HG03039 (cell line): ENCODE data around the gene ALPG.
"Not testable (repeated sequence)": the region's sequence is repeated elsewhere in the genome, so short reads cannot be mapped to it uniquely, and the experiment has no call there.

Source experiments
- ATAC-seq: cut with Tn5 transposase; IDR thresholded peaks from one replicate; pipeline ENCODE4 v1.9.1; 2021; ENCODE audit warnings: mild to moderate bottlenecking, moderate library complexity; ENCODE audit not compliant: unreplicated experiment

Gene ALPG

DNA sequence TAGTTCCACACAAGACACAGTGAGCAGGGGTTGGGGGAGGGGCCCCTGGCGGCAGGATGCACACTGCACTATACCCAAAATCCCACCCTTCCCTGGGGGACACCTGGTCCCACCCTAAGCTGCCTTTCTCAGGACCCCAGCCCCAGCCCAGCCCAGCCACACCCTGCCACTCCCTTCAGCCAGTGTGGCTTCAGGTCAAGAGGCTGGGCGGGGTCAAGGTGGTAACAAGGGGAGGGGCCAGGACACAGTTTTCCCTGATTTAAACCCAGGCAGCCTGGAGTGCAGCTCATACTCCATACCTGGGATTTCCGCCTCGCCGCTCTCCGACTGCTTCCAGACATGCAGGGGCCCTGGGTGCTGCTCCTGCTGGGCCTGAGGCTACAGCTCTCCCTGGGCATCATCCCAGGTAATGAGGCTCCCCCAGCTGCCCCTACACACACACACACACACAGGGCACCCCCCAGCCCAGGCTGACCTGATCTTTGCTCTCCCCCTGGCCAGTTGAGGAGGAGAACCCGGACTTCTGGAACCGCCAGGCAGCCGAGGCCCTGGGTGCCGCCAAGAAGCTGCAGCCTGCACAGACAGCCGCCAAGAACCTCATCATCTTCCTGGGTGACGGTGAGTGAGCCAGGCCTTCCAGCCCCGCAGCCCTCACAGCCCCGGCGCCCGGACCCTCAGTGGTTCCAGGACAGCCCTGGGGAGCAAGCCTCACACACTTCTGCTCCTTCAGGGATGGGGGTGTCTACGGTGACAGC lies at the start of gene ALPG:
ALPG (plus strand) TSS at position 289 of the 755 bp plus-strand sequence; CDS start at position 340, 51 bp downstream.
- no peak for ATAC-seq

DNA sequence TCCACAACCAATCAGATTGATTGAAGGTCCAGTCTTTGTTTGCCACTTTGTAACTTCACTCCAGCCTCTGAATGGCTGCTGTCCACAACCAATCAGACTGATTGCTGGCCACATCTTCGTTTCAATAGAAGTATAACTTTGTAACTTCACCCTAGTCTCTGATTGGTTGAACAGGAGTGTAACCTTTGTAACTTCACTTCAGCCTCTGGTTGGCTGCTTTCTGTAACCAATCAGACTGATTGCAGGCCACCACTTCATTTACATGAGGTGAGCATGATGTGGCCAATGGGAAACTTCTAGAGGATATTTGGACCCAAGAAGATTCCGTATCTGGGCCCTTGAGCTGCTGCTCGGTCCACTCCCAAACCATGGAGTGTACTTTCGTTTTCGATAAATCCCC lies 45.0 kb upstream of the ALPG start:
- no peak for ATAC-seq

DNA sequence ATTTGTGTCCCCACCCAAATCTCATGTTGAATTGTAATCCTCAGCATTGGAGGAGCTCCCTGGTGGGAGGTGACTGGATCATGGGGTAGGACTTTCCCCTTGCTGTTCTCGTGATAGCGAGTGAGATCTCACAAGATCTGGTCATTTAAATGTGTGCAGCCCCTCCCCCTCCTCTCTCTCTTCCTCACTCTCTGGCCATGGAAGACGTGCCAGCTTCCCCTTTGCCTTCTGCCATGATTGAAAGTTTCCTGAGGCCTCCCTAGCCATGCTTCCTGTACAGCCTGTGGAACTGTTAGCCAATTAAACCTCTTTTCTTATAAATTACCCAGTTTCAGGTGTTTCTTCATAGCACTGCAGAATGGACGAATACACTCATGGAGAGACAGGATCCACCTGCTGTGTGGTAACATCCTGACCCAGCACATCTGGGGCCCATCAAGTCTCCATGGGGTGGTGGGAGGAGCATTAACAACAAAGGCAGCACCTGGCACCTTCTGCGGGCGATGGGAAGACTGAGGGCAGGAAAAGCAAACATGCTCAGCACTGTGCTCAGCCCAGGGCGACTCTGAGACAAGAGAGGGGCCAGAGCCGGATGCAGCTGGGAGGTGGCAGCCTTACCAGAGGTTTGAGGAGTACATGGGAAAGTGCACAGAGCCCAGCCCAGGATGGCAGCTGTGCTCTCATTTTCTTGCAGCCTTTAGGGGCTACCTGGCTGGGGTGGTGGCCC lies 44.3 kb upstream of the ALPG start:
- no peak for ATAC-seq

DNA sequence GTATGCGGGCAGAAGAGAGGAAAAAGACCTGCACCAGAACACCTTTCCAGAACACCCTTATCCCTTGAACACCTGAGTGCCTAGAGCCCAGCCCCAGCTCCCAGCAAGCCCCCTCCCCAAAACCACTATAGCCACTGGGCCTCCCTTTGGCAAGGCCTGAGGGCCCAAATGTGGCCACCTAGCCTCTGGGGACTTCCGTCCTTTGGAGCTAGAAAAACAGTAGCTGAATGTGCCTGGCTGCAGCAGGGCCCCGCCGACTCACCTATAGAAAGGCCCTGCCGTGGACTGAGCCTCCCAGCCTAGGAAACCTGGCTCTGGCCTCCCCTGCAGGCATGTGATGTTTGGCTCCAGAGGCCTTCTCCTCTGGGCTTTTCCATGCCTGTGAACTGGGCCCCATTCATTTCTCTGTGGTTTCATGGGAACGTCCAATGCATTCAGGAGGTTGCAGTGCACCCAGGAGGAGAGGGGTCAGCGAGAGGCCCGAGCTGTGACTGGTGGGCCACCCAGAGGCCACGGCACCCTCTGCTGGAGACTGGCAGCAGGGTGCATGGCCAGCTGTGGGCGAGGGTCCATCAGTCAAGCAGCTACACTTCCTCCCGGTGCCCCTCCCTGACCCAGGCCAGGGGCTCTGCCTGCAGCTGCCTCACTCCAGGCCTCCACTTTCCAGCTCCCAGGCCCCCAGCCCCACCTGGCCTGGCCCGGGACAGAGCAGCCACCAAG lies 43.4 kb upstream of the ALPG start:
- ATAC-seq, result not testable (repeated sequence)

DNA sequence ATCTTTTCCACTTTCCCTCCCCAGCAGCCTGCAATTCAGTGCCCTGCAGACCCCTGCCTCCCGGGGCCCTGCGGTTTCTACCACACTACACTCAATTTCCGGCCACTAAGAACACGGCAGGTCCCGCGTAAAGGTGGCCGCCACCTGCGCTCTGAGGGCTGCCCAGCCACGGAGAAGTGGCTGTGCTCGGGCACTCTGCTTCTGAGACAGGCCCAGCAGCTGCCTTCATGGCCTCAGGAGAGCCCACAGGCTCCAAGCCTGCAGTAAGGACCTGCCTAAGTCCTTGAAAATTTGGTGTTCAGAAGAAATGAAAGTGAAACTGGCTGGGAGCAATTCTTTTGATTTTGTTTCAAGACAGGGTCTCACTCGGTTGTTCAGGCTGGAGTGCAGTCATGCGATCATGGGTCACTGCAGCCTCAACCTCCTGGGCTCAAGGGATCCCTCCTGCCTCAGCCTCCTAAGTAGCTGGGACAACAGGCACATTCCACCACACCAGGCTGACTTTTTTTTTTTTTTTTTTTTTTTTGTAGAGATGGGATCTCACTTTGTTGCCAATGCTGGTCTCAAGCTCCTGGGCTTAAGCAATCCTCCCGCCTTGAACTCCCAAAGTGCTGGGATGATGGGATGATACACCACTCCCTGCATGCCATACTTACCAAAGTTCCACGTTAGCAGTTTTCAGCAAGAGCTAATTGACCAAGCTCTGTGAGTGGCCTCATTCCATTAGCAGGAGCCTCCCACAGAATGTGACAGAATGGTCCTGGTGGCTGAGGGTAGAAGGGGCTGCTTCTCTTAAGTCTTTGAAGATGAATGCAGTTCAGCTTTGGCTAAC lies 42.6 kb upstream of the ALPG start:
- no peak for ATAC-seq

DNA sequence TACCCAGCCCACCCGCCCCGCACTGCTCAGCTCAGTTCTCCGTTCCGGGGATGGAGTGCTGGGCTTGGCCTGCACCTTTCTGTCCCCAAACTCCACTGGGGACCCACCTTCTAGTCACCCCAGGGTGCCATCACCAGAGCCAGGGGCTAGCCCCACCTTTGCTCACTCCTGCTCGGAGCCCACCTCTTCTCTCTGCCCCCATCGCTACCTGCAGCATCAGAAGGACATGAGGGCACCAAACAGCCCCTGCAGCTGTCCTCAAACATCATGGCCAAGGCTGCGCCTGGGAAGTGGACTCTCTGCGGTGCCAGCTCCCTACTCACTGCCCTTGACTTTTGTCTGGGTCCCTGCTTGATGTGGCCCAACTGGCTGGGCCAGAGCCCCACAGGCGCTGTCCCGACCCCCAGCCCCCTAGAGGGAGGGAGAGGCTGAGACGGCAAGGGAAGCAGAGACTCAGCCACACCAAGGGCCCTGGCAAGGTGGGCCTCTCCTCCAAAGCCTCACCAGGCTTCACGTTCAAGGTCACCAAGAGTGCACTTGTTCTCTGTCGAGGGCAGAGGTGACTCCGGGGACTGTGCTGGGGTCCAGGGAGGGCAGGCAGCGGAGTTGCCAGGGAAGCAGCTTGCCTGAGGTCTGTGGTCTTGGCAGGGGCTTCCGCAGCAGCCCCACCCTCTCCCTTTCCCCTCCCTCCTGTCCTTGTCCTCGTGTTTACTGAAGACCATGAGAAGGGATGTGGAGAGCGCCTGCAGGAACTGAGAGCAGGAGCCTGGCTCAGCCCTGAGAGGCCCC lies 41.6 kb upstream of the ALPG start:
- ATAC-seq, result not testable (repeated sequence)

DNA sequence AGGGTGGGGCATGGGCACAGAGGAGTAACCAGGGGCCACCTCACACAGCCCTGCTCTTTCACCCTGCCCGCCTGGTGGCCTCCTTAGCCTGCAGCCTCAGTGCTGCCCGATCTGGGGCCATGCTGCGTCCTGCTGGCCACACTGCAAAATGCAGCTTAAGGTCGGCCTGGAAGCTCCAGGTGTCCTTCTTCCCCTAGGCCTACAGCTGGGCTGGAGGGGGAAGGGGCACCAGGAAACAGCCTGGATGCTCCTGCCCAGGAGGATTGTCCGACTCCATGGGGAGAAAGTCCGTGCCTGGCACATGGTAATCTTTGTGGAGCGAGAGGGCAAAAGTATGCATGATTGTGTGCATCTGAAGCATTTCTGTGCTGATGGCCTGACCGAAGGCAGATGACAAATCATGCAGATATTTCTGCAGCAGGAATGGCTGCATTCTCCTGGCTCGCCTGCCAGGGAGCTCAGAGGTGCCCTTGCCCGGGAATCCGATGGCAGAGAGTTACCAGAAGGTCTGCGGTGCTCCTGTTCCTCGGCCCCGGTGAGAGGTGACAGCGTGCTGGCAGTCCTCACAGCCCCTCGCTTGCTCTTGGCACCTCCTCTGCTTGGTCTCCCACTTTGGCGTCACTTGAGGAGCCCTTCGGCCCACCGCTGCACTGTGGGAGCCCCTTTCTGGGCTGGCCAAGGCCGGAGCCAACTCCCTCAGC lies 40.9 kb upstream of the ALPG start:
- no peak for ATAC-seq

DNA sequence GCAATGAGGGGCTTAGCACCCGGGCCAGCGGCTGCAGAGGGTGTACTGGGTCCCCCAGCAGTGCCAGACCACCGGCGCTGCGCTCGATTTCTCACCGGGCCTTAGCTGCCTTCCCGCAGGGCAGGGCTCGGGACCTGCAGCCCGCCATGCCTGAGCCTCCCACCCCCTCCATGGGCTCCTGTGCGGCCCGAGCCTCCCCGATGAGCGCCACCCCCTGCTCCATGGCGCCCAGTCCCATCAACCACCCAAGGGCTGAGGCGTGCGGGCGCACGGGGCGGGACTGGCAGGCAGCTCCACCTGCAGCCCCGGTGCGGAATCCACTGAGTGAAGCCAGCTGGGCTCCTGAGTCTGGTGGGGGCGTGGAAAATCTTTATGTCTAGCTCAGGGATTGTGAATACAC lies 40.2 kb upstream of the ALPG start:
- not testable (repeated sequence) for ATAC-seq

DNA sequence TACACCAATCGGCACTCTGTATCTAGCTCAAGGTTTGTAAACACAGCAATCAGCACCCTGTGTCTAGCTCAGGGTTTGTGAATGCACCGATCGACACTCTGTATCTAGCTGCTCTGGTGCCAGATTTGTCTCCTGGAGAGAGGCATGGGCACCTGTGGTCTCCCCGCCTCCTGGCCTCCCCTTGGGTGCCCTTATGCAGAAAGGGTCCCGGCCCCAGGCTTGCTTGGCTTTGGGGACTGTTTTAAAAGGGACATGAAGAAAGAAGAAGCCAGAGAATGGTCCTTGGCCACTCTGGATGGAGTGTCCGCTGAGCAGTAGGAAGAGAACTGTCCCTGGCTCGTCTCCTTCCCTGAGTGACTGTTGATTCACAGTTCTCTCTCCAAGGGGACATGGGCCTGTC lies 39.6 kb upstream of the ALPG start:
- ATAC-seq, result no peak

DNA sequence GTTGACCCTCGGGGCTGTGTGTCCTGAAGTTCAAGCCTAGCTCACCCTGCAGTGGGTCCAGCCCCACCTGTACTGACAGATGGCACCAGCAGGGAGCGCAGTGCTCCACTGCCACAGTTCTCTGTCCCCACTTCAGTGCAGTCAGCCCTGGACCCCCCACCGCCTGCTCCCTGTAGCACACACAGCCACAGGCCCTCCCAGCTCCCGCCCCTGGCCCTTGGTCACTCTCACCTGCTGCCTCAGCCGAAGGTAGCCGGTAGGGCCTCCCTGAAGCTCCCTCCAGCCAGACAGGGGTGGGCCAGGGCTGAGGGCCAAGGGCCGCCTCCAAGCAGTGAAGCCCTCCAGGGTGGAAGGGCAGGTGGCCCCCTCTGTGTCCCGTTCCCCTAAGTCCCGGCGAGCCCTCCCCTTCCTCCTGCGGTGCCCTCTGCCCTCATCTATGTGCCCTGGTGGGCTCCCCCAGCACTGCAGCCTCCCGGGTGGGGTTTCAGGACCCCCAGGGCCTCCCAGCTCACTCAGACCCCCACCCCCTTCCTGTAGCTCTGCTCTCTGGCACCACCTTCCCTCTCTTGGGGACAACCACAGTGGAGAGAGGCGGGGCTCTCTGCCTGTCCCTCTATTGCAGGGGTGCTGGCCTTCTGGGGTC lies 38.9 kb upstream of the ALPG start:
- ATAC-seq, result no peak

DNA sequence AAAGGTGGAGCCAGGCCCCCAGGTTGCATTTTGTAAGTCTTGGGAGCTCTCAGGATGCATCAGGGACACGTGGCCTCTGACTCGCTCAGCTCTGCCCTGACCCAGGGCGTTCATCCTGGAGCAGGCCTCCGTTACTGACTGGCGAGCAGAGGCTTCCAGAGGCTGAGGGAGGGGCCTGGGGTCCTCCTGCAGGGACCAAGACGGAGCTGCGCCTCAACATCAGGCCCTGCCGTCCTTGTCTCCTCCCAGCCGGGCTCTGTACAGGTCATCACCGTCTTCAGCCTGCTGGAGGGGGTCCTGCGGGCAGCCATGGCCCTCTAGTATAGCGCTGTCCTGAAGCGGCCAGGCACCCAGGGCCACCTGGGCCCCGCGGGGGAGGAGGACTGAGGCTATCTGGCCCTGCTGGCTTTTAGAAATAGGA lies 38.3 kb upstream of the ALPG start:
- no peak for ATAC-seq

DNA sequence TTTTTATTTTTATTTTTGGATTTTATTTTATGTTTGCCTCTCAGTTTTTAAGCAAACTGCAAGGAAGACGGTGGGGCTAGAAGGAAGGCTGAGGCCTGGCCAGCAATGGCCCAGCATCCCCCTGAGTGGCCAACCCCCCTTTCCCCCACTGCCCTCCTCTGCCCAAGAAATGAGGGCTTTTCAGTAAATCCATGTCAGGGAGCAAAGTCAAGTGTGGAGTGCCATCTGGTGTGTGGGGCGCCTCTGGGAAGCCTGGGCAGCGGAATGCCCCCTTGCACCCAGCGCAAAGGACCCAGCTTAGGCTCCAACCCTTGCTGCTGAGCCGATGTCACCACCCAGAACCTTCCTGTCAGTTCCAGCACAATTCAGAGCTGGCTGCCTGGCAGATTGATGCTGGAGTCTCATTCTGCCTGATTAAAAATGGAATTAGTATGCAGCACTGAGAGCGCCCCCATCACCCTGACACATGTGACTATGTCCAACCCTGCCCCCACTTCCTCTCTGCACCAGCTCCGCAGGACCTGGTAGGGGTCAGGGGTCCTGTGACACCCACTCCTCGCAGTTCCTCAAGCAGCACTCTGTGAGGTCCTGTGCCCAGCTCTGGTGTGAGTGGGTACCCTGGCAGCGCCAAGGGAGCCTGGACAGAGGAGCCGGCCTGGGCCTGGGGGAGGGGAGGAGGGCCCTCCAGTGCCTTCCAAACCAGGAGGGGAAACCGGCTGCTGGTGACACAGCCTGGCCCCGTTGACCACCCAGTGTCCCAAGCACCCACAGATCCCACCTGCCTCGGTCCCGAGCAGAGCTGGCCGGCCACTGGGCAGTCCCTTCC lies 37.3 kb upstream of the ALPG start:
- no peak for ATAC-seq

DNA sequence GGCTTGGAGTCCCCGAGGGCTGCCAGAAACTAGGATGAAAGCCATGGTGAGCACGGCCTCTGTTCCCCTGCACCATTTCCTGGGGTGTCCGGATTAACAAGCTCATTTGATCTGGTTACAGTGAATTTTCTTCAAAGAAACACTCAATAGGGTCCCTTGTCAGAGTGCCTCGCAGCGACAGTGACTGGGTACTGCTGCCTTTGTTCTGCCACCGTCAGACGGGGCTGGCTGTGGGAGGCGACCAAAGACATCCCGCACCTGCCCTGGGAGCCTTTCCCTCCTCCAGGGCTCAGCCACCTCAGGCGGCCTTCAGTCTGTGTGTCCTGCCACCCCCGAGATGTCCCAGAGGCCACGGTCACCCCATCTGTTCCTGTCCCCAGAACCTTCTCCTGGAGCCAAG lies 36.6 kb upstream of the ALPG start:
- not testable (repeated sequence) for ATAC-seq

DNA sequence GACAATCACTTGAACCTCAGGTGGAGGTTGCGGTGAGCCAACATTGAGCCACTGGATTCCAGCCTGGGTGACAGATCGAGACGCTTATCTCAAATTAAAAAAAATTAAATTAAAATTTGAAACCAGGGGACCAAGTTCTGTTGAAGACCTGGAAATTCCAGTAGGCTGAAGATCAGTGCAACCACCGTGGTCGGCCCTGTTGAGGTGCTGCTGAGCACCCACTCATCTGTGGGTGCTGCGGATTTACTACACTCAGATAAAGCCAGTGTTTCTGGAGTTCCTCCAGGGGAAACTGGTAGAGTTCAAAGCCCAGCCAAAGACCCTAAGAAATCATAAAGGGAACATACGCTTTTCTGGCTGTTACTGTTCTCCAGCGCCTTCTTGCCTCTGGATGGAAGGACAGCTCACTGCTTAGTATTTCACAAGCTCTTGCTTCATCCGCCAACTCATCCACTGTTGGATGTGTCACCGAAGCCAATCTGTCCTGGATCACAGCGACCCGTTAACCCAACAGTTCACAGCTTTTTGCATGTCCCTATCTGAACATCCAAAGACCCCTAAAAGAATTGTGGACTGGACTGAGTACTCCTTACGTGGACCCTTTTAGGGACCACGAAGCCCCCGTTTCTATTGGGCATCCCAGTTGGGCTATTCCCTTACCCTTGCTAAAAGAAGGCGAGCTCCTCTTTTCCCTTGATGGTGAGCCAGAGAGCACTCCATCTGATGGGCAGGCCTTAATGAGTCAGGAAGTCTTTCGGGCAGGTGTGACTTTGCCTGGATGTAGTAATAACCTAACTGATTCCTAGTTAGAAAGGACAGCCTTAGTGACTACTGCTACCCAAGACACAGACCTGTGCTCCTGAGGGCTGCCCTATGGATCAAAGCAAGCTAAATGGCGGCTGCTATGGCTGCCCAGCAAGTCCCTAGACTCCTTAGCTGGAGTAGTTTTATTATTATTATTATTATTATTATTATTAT lies 34.1 kb upstream of the ALPG start:
- no peak for ATAC-seq

DNA sequence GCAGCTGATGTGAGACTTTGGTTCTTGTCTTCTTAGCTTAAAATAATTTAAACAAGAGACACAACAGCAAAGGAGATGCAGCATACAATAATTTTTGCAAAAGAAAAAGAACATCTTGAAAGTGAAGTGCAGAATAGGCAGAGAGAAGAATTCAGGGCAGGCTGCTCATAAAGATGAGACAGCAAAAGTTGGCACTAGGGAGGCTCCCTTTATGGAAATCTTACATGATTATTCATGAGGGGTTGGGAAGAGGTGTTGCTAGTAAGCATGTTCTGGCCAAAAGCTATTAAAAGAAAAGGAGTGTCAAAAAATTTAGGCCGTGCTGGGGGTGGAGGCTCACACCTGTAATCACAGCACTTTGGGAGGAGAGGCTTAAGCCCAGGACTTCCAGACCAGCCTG lies 32.3 kb upstream of the ALPG start:
- ATAC-seq, result no peak

DNA sequence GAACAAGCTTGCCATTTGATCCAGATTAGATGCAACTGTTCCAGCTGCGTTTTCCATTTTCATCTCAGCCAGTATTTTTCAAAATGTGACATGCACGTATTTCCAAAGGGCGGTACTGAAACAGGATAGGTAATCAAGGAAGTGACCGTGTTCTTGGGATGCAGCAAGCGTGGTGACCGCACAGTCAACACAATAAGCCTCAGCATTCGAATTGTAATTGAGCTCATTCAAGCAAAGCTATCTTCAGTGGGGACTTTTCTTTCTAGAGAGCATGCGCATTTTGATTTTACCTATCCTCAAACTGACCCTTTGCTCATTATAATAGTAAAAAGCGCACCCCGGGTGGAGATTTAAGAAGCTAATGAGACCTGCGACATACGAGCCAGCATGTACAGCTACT lies 31.5 kb upstream of the ALPG start:
- no peak for ATAC-seq

DNA sequence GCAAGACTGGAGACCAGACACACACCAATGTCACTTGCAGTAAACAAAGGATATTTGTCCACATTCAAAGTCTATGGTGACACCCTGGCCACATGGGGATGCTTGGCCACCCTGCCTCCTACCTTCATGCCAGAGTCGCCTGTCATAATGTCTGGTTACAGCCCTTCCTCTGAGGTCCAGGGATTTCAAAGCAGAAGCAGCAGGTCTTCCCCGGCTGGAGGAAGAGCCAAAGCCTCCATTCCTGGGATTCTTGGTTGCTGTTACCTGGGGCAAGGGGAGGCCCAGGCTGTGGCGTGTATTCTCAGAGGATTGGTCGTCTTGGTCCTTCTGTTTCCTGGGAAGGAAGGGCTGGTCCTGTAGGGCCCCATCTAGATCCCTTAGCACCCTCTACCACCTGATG lies 30.4 kb upstream of the ALPG start:
- no peak for ATAC-seq
